ENCODE results near the gene ERG28. TPM values are rescaled to one million over a fixed set of nuclear protein-coding genes. Genes with fewer than 3 reads are reported as not detected.

Gene ERG28
- total and polyA plus RNA-seq, 2 donors (not counting 1 experiment from before 2014, with no cell fraction given): 4.9 to 11.7 TPM

DNA sequence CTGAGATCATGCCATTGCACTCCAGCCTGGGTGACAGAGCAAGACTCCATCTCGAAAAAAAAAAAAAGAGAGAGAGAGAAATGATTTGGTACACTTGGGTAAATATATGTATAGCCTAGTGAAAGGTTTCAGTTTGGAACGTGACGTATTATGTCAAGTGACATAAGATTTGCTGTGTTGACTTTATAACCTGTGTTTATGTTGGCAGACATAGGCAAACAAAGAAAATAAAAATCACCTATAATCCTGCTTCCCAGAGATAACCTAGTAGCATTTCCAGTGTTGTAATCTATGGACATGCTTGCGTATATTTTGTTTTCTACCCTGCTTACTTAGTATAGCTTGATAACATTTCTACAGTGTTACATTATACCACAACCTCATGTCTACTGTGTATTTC, 16.7 kb downstream of the ERG28 start:
- CTCF ChIA-PET: interaction anchor here (1.3 kb wide), 1 partner anchor 10 kb away, joined by 4 read pairs; no protein-coding TSS in a partner anchor

DNA sequence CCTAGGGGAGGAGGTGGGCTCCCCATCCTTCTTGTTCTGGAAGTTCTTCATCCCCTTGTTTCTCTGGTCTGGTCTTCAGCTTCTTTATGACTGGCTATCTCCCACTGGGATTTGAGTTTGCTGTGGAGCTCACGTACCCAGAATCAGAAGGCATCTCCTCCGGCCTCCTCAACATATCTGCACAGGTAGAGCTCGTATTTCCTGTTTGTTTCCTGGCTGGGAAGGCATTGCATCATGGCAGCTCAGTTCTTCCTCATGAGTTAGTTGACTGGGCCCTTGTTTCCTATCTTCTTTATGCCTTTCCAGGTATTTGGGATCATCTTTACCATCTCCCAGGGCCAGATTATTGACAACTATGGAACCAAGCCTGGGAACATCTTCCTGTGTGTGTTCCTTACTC, 19.8 kb downstream of the ERG28 start:
- Histone ChIP-seq H2AFZ (ENCODE audit: insufficient read depth, low read depth, low read length, poor library complexity, severe bottlenecking) (no peak overlapping the region), H3K9ac (ENCODE audit: low read length) (no peak overlapping the region), H3K4me2 (replicated peaks; ENCODE audit: low read depth, low read length, poor library complexity, severe bottlenecking) (no peak overlapping the region), H3K79me2 (ENCODE audit: control insufficient read depth, insufficient read depth, low read length) (no peaks in the 10 kb centered on the region), H3K27me3 (replicated peaks in 1 of 4; ENCODE audit: control extremely low read depth in 1 of 4, control insufficient read depth in 3 of 4, insufficient read depth in 4 of 4, low read length in 3 of 4) (no peaks in the 10 kb centered on the region), H3K27ac (ENCODE audit: low read length in 2 of 2) (no peak overlapping the region), H4K20me1 (ENCODE audit: control insufficient read depth, insufficient read depth, low read length, poor library complexity, severe bottlenecking) (no peaks in the 10 kb centered on the region), H3K9me3 (ENCODE audit: control extremely low read depth in 1 of 3, control insufficient read depth in 2 of 3, insufficient read depth in 1 of 3, low read length in 2 of 3) (no peaks in the 10 kb centered on the region), H3K36me3 (replicated peaks in 1 of 2; ENCODE audit: control extremely low read depth in 1 of 2, control insufficient read depth in 1 of 2, extremely low read depth in 1 of 2, insufficient read depth in 2 of 2, low read length in 1 of 2) (peaks cover 0 to 4% of the 10 kb centered on the region in 2 experiments), H3K4me1 (ENCODE audit: control insufficient read depth in 2 of 2, insufficient read depth in 2 of 2, low read length in 2 of 2) (no peaks in the 10 kb centered on the region), H3K4me3 (ENCODE audit: control extremely low read depth in 1 of 5, extremely low read depth in 1 of 5, insufficient read depth in 1 of 5, low read depth in 2 of 5, low read length in 4 of 5) (no peak overlapping the region)
- no peak for DNase-seq
- ATAC-seq (ENCODE audit: low read depth): no peak
- no peak for TF ChIP-seq CTCF (IDR thresholded peaks at IDR 0.05)
- TF ChIP-seq EZH2 (IDR thresholded peaks at IDR 0.05; ENCODE audit: borderline replicate concordance, insufficient read depth, low read depth, low read length, poor library complexity, severe bottlenecking): no peak
- H3K9me3 Mint-ChIP-seq (ENCODE audit: insufficient read depth): no peaks in the 10 kb centered on the region
- ChIA-PET CTCF (interaction anchor here (0.7 to 2.0 kb wide), 2 partner anchors 13 to 25 kb away, joined by 3 to 7 read pairs; no protein-coding TSS in a partner anchor), POLR2A (interaction anchor here (0.6 kb wide), 1 partner anchor 105 kb away, joined by 4 read pairs; no protein-coding TSS in a partner anchor)
- H3K4me1 Mint-ChIP-seq: no peaks in the 10 kb centered on the region
- H3K27me3 Mint-ChIP-seq: no peaks in the 10 kb centered on the region
- WGBS (ENCODE audit: insufficient coverage): 93% methylated on average over 3 of the region's 3 CpGs
- intact Hi-C loops (cut with micrococcal nuclease): no loop called here
- no peak overlapping the region for H3K4me3 Mint-ChIP-seq
- H3K27ac Mint-ChIP-seq: no peak overlapping the region

More for the DNA sequence above, 16.7 kb downstream of the ERG28 start:
- Histone ChIP-seq H3K4me1 (ENCODE audit: control insufficient read depth in 2 of 2, insufficient read depth in 2 of 2, low read length in 2 of 2) (no peaks in the 10 kb centered on the region), H3K27ac (ENCODE audit: low read length in 2 of 2) (no peak overlapping the region), H3K4me2 (replicated peaks; ENCODE audit: low read depth, low read length, poor library complexity, severe bottlenecking) (no peak overlapping the region), H3K79me2 (ENCODE audit: control insufficient read depth, insufficient read depth, low read length) (no peaks in the 10 kb centered on the region), H3K27me3 (replicated peaks in 1 of 4; ENCODE audit: control extremely low read depth in 1 of 4, control insufficient read depth in 3 of 4, insufficient read depth in 4 of 4, low read length in 3 of 4) (no peaks in the 10 kb centered on the region), H3K9ac (ENCODE audit: low read length) (no peak overlapping the region), H4K20me1 (ENCODE audit: control insufficient read depth, insufficient read depth, low read length, poor library complexity, severe bottlenecking) (no peaks in the 10 kb centered on the region), H3K9me3 (ENCODE audit: control extremely low read depth in 1 of 3, control insufficient read depth in 2 of 3, insufficient read depth in 1 of 3, low read length in 2 of 3) (no peaks in the 10 kb centered on the region), H3K4me3 (ENCODE audit: control extremely low read depth in 1 of 5, extremely low read depth in 1 of 5, insufficient read depth in 1 of 5, low read depth in 2 of 5, low read length in 4 of 5) (no peak overlapping the region), H2AFZ (ENCODE audit: insufficient read depth, low read depth, low read length, poor library complexity, severe bottlenecking) (no peak overlapping the region), H3K36me3 (replicated peaks in 1 of 2; ENCODE audit: control extremely low read depth in 1 of 2, control insufficient read depth in 1 of 2, extremely low read depth in 1 of 2, insufficient read depth in 2 of 2, low read length in 1 of 2) (peaks cover 0 to 10% of the 10 kb centered on the region in 2 experiments)
- H3K27me3 Mint-ChIP-seq: no peaks in the 10 kb centered on the region
- intact Hi-C loops (cut with micrococcal nuclease): no loop called here
- H3K27ac Mint-ChIP-seq: no peak overlapping the region
- no CpG with 5 or more reads among the region's 4 CpGs for WGBS (ENCODE audit: insufficient coverage)
- ATAC-seq (ENCODE audit: low read depth) (no peak), DNase-seq (no peak)
- no peak for TF ChIP-seq EZH2 (IDR thresholded peaks at IDR 0.05; ENCODE audit: borderline replicate concordance, insufficient read depth, low read depth, low read length, poor library complexity, severe bottlenecking)
- no peak for TF ChIP-seq CTCF (IDR thresholded peaks at IDR 0.05)
- no peaks in the 10 kb centered on the region for H3K9me3 Mint-ChIP-seq (ENCODE audit: insufficient read depth)
- POLR2A ChIA-PET: no interaction called here
- H3K4me3 Mint-ChIP-seq: no peak overlapping the region
- H3K4me1 Mint-ChIP-seq: no peaks in the 10 kb centered on the region
